K562 (cell line): ENCODE data around the gene UBE2J2. TPM values are rescaled to one million over a fixed set of nuclear protein-coding genes. Genes with fewer than 3 reads are reported as not detected.

Source experiments
- ATAC-seq: fragments of 200-7000 bp; cut with Tn5 transposase; 3 replicates; pipeline ENCODE4 v1.9.1; 2020; ENCODE audit warnings: moderate library complexity
- BruUV-seq: library from RNA; stranded (reverse); fragments of 400-500 nt; replicated peaks from 2 replicates; lab custom pipeline; 2021; lab: Mats Ljungman, UMichigan
- CTCF ChIA-PET: fragments of 300-600 bp; formaldehyde crosslinking; extraction: SDS; loops from one replicate; lab custom pipeline; 2021; ENCODE audit warnings: low intra/inter-chr PET ratio; lab: Yijun Ruan, JAX
- POLR2A ChIA-PET: fragments of 300-600, 350-650 bp; sonication (Branson Sonifier 250); formaldehyde crosslinking; extraction: SDS; loops from one replicate; lab custom pipeline; 2021; ENCODE audit warnings: antibody characterized with exemption, inconsistent platforms; lab: Yijun Ruan, JAX
- DNase-seq, 4 experiments: peaks; one replicate each; pipeline versions ENCODE4 v3.0.0 to v3.0.0-alpha.2; 2011 to 2018; ENCODE audit warnings: low spot score in 3 of 4, mixed read lengths in 3 of 4; ENCODE audit errors: extremely low read depth in 1 of 4
- FAIRE-seq: peaks from 2 replicates; lab custom pipeline; 2011; peaks lifted over from hg19 to GRCh38; lab: Jason Lieb, UNC
- H2AFZ ChIP-seq: 2 replicates; pipeline ENCODE4 v1.6.0; 2011; ENCODE audit warnings: low read depth, low read length, control low read depth, inconsistent platforms
- H3K27ac ChIP-seq: fragments of 200-600 bp; 3 replicates; pipeline ENCODE4 v1.8.0; 2011; ENCODE audit warnings: low read depth, mild to moderate bottlenecking, control low read depth, inconsistent platforms, low read length, moderate library complexity, mixed read lengths; ENCODE audit errors: extremely low read depth
- H3K27me3 ChIP-seq, 2 experiments: fragments of 300-600 bp in 1 of 2; 2 replicates in 1 of 2; 3 replicates in 1 of 2; pipeline versions ENCODE4 v1.6.0 to v1.8.0; 2011; ENCODE audit warnings: inconsistent platforms in 2 of 2, low read length in 2 of 2, mild to moderate bottlenecking in 1 of 2, mixed read lengths in 1 of 2, moderate library complexity in 1 of 2; ENCODE audit not compliant: control insufficient read depth in 2 of 2, insufficient read depth in 2 of 2
- H3K36me3 ChIP-seq: fragments of 300-600 bp; 3 replicates; pipeline ENCODE4 v1.8.0; 2011; ENCODE audit warnings: mild to moderate bottlenecking, low read length, inconsistent platforms; ENCODE audit not compliant: control insufficient read depth, insufficient read depth
- H3K4me1 ChIP-seq, 2 experiments: fragments of 200-600 bp in 1 of 2; replicated peaks in 1 of 2; 2 replicates in 1 of 2; 3 replicates in 1 of 2; pipeline versions ENCODE4 v1.5.1 to v1.8.0; 2011; ENCODE audit warnings: inconsistent platforms in 2 of 2, low read length in 2 of 2, mild to moderate bottlenecking in 1 of 2, mixed read lengths in 1 of 2, moderate library complexity in 1 of 2; ENCODE audit not compliant: control insufficient read depth in 2 of 2, insufficient read depth in 2 of 2
- H3K4me2 ChIP-seq: 2 replicates; pipeline ENCODE4 v1.6.1; 2011; ENCODE audit warnings: low read length, control low read depth, inconsistent platforms, mixed read lengths; ENCODE audit not compliant: insufficient read depth
- H3K4me3 ChIP-seq: fragments of 200-600 bp; sonication (generic), shearing (Covaris generic); 2 replicates; pipeline ENCODE4 v1.5.1; 2016; ENCODE audit warnings: control low read depth, inconsistent platforms
- H3K79me2 ChIP-seq: fragments of 200-600 bp; 3 replicates; pipeline ENCODE4 v1.8.0; 2011; ENCODE audit warnings: low read length, inconsistent platforms; ENCODE audit not compliant: control insufficient read depth, insufficient read depth
- H3K9ac ChIP-seq, 2 experiments: 2 replicates each; pipeline versions ENCODE4 v1.6.0 to v1.6.1; 2011; ENCODE audit warnings: low read depth in 2 of 2, low read length in 2 of 2, control low read depth in 1 of 2, inconsistent platforms in 1 of 2, mild to moderate bottlenecking in 1 of 2, mixed read lengths in 1 of 2; ENCODE audit not compliant: insufficient read depth in 1 of 2
- H3K9me1 ChIP-seq: one replicate; pipeline ENCODE4 v1.6.0; 2011; ENCODE audit warnings: inconsistent platforms, mild to moderate bottlenecking, low read length, moderate library complexity; ENCODE audit not compliant: control insufficient read depth, insufficient read depth
- H3K9me3 ChIP-seq: replicated peaks from 2 replicates; pipeline ENCODE4 v1.5.1; 2011; ENCODE audit warnings: low read depth, low read length, inconsistent platforms; ENCODE audit not compliant: control insufficient read depth, insufficient read depth
- H4K20me1 ChIP-seq: replicated peaks from 2 replicates; pipeline ENCODE4 v1.6.1; 2011; ENCODE audit warnings: low read length, inconsistent platforms, mixed read lengths; ENCODE audit not compliant: control insufficient read depth, insufficient read depth
- CHD7 ChIP-seq: fragments of 200-600 bp; sonication (generic); IDR thresholded peaks from one replicate; pipeline ENCODE4 v1.6.1; 2012; ENCODE audit warnings: mild to moderate bottlenecking, low read depth, low read length, inconsistent platforms
- POLR2G ChIP-seq: fragments of 200-400 bp; formaldehyde crosslinking; IDR thresholded peaks from 2 replicates; pipeline ENCODE4 v1.6.1; 2017; ENCODE audit warnings: low read depth, mild to moderate bottlenecking, antibody characterized with exemption, low read length, moderate library complexity
- RBFOX2 ChIP-seq: fragments of 200-400 bp; formaldehyde crosslinking; IDR thresholded peaks from 2 replicates; pipeline ENCODE4 v1.6.1; 2017; ENCODE audit warnings: low read depth, mild to moderate bottlenecking, low read length, moderate library complexity
- SREBF2 ChIP-seq: sonication (generic); formaldehyde crosslinking; IDR thresholded peaks from 2 replicates; pipeline ENCODE4 v1.4.0; 2020; ENCODE audit warnings: mild to moderate bottlenecking, missing genetic modification reagents
- WGBS: fragments of 100-300 bp; shearing (Covaris generic); methylation state at CpG from one replicate; pipeline ENCODE4 v1.1.6; 2016; ENCODE audit warnings: low coverage, mixed read lengths; ENCODE audit not compliant: insufficient coverage; ENCODE audit errors: missing lambda C conversion rate; 5-methylcytosine and 5-hydroxymethylcytosine counted together
- in situ Hi-C: fragments of 300-500 bp; cut with MboI; formaldehyde crosslinking; loops from 4 replicates; pipeline ENCODE4 v1.15.0; 2018; ENCODE audit warnings: inconsistent platforms, mixed read lengths
- intact Hi-C: fragments of 100-400 bp; cut with micrococcal nuclease; formaldehyde crosslinking; loops from 2 replicates; pipeline ENCODE4 v1.14.2; 2022
- polyA plus RNA-seq, 8 experiments: library from polyadenylated mRNA; depleted of rRNA in 4 of 8; stranded (reverse) in 5 of 8; unstranded in 3 of 8; fragments of >200 nt; fragmentation: Nextera tagmentation in 2 of 8; fragmentation: Illumina TruSeq in 1 of 8; extraction: Ambion mirVana in 2 of 8; extraction: Trizol in 1 of 8; gene quantifications; 2 replicates each; pipeline versions ENCODE4 v1.2.1 to v1.2.3, GENCODE V29; 2011 to 2014; ENCODE audit warnings: inconsistent platforms in 1 of 8, missing spikeins in 1 of 8
- total RNA-seq, 7 experiments: library from RNA; depleted of rRNA in 6 of 7; stranded (reverse); fragments of >200 nt in 6 of 7; fragmentation: Illumina TruSeq in 2 of 7; extraction: Trizol in 2 of 7; gene quantifications; 2 replicates each; pipeline versions ENCODE4 v1.2.1 to v1.2.3, GENCODE V29; 2011 to 2021; ENCODE audit warnings: low replicate concordance in 1 of 7

The UBE2J2 gene
- total and polyA plus RNA-seq, 9 of the 15 experiments (the other 6 are each of a cell fraction or from before 2014, with no cell fraction given) = 0.93 to 112 (median 75.5) TPM

- POLR2A ChIA-PET = interaction anchor here (0.6 to 1.8 kb wide), 5 partner anchors 10 to 100 kb away, joined by 3 to 7 read pairs (median 3); no protein-coding TSS in a partner anchor
- CTCF ChIA-PET = no interaction called here
Observed at GRCh38 chr1:1225913-1226312, 47.7 kb downstream of the UBE2J2 start.

More at GRCh38 chr1:1225913-1226312, 47.7 kb downstream of the UBE2J2 start:
- ATAC-seq (no peak), DNase-seq (no peak), FAIRE-seq (no peak)
- no peaks in the 10 kb centered on the region for H3K9me1 ChIP-seq
- no peak overlapping the region for H3K4me2 ChIP-seq
- TF ChIP-seq CHD7 (no peak), POLR2G (0 out of 2 replicates have a peak, but pooled peaks have one; percentile 43), RBFOX2 (peak; percentile 52), SREBF2 (no peak)
- intact Hi-C loops (no loop called here), in situ Hi-C loops (no loop called here)
- H2AFZ ChIP-seq = no peak overlapping the region
- H3K9ac ChIP-seq = no peak overlapping the region
- WGBS = 96% methylated on average over 18 of the region's 18 CpGs
- H3K36me3 ChIP-seq = peaks cover 90% of the 10 kb centered on the region; the same call in 2 of the 3 replicates
- H3K4me3 ChIP-seq = no peak overlapping the region
- no peaks in the 10 kb centered on the region for H3K27me3 ChIP-seq
- no TSS peak for BruUV-seq
- peaks cover 69% of the 10 kb centered on the region for H3K79me2 ChIP-seq
- no peak overlapping the region for H3K27ac ChIP-seq
- H3K9me3 ChIP-seq = no peaks in the 10 kb centered on the region
- peaks cover 9% of the 10 kb centered on the region; the same call in 1 of the 2 replicates for H4K20me1 ChIP-seq
- peaks cover 5 to 66% of the 10 kb centered on the region in 2 experiments; a peak in 4 of 5 replicates for H3K4me1 ChIP-seq
